Measurements from ENCODE around the gene APP. TPM values are rescaled to one million over a fixed set of nuclear protein-coding genes. Genes with fewer than 3 reads are reported as not detected.

The APP gene
- total and polyA plus RNA-seq, 10 of the 15 experiments (the other 5 are each of a cell fraction or from before 2014, with no cell fraction given), result 8.8 to 94.9 (median 51.0) TPM

DNA sequence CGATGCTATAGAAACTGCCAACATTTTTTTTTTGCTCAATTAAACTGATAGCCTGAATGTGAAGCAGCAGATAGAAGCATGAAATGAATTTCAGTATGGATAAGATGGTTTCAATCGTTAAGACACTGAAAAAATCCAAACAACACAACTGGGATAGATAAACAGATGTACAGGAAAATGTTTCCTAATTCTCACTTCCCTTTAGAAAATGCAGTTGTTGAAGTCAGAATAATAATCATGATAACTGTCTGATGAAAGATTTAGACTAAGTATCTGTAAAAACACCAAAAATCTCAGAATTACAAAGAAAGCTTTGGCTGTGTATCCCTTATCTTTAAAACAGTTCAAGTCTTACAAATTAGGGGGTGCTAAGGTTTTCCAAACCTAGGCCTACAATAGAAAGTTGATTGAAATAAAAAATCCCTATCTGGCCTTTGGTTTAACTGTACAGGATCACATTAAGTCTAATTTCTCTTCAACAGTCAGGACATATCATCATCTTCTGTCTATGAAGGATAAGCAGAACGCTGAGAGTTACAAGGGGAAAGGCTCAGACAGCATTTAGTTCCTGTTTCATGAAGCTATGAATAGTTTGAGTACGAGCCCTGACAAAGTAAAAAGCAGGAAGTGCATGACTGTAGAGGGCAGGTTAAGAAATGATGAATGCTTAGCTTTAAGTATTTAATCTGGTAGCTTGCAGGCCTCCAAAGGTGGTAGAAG lies 203.2 kb downstream of the APP start (continued):
- TF ChIP-seq CEBPZ (IDR thresholded peaks at IDR 0.05; ENCODE audit: low read depth, low read length) (no peak), RAD21 (IDR thresholded peaks at IDR 0.05; ENCODE audit: insufficient read depth, low read depth, low read length) (no peak), POLR2A (IDR thresholded peaks at IDR 0.05; ENCODE audit: low read depth, low read length) (0 out of 2 replicates have a peak, but pooled peaks have one; percentile 29), NFIC (IDR thresholded peaks at IDR 0.05; ENCODE audit: low read depth, low read length) (peak; percentile 57; the same call in 1 of the 2 replicates)

- no peak for ATAC-seq
- Histone ChIP-seq H3K4me3 (no peak overlapping the region), H3K4me2 (ENCODE audit: control insufficient read depth, insufficient read depth) (no peak overlapping the region), H3K27me3 (replicated peaks in 1 of 2; ENCODE audit: control insufficient read depth in 2 of 2, insufficient read depth in 2 of 2, low read length in 1 of 2) (no peaks in the 10 kb centered on the region), H3K9ac (ENCODE audit: control insufficient read depth, insufficient read depth, low read length) (no peak overlapping the region), H3K27ac (ENCODE audit: control insufficient read depth, insufficient read depth) (no peak overlapping the region), H3K79me2 (ENCODE audit: control insufficient read depth, insufficient read depth, low read length) (no peaks in the 10 kb centered on the region), H3K4me1 (ENCODE audit: control insufficient read depth, insufficient read depth, low read length) (peaks cover 3% of the 10 kb centered on the region; the same call in 1 of the 2 replicates), H2AFZ (ENCODE audit: control insufficient read depth, low read depth, low read length) (no peak overlapping the region), H3K36me3 (ENCODE audit: control insufficient read depth in 2 of 2, insufficient read depth in 2 of 2, low read length in 1 of 2) (no peaks in the 10 kb centered on the region), H4K20me1 (ENCODE audit: control insufficient read depth, insufficient read depth) (no peaks in the 10 kb centered on the region), H3K9me3 (replicated peaks; ENCODE audit: control insufficient read depth, insufficient read depth, low read length) (no peaks in the 10 kb centered on the region)
- no peak for FAIRE-seq
- intact Hi-C loops (cut with micrococcal nuclease; ENCODE audit: unreplicated experiment) (no loop called here), in situ Hi-C loops (cut with MboI) (no loop called here)
- CTCF ChIA-PET, result interaction anchor here (0.6 to 0.8 kb wide), 2 partner anchors 203 to 1371 kb away, joined by 3 read pairs; no protein-coding TSS in a partner anchor
- no peak for TF ChIP-seq MYB (IDR thresholded peaks at IDR 0.05; ENCODE audit: borderline replicate concordance, low read depth, low read length)
- TF ChIP-seq BRCA1 (IDR thresholded peaks at IDR 0.05; ENCODE audit: low read depth, low read length), result no peak
- TF ChIP-seq RAD21 (IDR thresholded peaks at IDR 0.05; ENCODE audit: insufficient read depth, low read depth, low read length), result no peak
- BruUV-seq (replicated peaks), result no TSS peak
- WGBS (ENCODE audit: insufficient coverage, insufficient replicate concordance, low lambda C conversion rate, missing lambda C conversion rate), result 46% methylated on average over 3 of the region's 3 CpGs
- SMC1A ChIA-PET (ENCODE audit: uncharacterized antibody, unreplicated experiment), result interaction anchor here (1.3 kb wide), 1 partner anchor 106 kb away, joined by 3 read pairs; no protein-coding TSS in a partner anchor
- DNase-seq (ENCODE audit: low read depth, low spot score), result no peak
- RAD21 ChIA-PET (ENCODE audit: unreplicated experiment), result no interaction called here
- POLR2A ChIA-PET, result no interaction called here
Observed at GRCh38 chr21:25965951-25966707, 204.4 kb downstream of the APP start.

Data from GM12878 (cell line).